ENCODE results near the gene CARMIL1.

Gene CARMIL1

DNA sequence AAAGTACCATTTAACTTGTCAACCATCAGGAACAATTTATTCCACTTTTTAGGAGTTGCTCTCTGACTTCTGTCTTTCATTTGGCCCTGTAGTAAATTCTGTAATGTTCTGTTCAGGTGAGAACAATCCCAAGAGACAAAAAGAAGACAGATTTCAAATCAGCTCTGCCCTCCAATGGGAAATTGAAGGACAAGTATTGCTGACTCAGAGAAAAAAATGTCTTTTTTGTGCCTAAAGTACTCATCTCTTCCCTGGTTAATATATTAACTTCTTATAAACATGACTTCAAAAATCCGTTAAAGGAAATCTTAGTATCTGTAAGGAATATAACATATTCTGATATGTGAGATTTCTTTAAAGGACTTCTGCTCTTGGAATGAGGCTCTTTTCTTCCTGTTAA lies 334.2 kb downstream of the CARMIL1 start:
- no peak for DNase-seq (ENCODE audit: low read depth in 2 of 2)

DNA sequence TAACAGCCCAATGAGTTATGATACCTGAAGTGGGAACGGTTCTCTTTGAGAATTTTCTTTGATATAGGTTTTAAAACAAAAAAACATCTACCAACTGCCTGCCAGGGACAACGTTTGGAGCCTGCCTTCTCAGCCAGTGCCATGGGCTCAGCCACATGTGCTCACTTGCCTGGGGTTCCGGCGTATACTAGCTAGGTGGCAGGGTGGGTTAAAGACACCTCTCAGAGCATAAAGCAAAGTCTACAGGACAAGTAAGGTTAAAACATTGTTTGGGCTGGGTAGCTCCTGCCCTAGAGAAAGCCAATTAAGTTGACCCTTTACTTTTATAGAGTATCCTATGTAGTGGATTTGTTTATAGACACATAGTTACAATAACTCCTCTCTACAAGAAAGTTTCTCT lies 334.9 kb downstream of the CARMIL1 start:
- no peak for DNase-seq (ENCODE audit: low read depth in 2 of 2)

DNA sequence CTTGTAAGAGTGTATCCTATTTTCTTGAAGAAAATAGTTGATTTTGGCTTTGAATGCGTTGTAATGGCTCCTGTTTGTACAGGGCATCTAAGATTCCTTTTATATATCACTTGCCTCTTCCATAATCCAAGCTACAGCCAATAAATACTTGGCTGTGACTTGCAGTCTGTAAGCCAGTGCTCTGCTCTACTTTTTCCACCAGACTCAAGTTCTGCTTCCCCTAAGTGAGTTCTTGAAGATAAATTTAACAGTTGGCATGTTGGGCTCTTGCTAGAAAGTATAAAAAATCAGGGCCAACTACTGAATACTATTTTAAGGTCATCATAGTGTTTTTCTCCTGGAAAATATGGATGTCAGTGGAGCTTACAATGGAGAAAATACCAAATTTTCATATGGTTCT lies 336.3 kb downstream of the CARMIL1 start:
- DNase-seq (ENCODE audit: low read depth in 2 of 2): no peak

DNA sequence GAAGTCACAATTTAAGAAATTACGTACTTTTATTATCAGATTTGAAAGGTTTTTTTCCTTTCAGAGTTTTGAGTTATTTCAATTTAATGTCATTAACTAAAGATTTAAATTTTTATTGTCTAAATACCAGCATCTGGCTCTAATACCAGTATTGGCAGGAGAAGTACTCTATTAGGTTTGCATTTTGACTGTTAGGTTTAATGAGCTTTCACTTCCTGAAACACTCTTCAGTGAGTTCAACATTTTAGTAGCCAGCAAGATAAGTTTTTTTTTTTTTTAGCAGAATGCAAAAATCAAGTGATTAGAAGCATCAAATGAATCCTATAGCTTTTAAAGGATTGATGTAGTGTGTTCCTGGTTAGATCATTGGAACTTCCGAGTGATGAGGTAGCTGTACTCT lies 338.8 kb downstream of the CARMIL1 start:
- DNase-seq (ENCODE audit: low read depth in 2 of 2): no peak

DNA sequence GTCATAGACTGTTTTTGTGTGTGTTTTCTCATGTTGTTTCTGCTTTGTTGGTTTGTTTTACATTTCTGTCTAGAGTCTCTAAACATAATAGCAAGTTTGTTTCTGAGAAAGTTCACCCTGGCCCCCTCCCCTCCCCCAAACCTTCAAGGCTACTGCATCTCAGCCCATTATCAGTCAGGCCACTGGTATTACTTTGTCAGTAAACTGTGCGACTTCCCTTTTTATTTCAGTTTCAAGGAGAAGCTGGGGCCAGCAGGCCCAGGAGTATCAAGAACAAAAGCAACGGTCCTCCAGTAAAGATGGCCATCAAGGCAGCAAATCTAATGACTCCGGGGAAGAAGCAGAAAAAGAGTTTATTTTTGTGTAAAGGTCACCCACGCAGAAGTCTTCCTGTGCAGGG lies 340.0 kb downstream of the CARMIL1 start:
- no peak for DNase-seq (ENCODE audit: low read depth in 2 of 2)

DNA sequence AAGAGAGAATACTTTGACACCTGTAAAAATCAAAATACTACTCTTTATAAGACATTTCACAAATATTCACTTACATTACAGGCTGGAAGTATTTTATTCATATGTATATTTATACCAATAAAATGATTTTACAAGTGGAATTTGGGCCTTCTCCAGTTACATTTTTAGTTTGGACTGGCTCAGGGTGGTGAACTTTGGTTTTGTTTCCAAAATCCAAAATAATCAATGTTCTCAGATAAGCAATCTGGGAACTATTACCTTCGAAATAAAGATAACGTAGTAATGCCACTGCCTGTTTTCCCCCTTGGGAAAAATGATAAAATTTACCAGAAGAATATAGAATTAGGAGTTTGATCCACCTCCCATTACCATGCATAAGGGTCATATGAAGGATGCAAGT lies 341.2 kb downstream of the CARMIL1 start:
- no peak for DNase-seq (ENCODE audit: low read depth in 2 of 2)

DNA sequence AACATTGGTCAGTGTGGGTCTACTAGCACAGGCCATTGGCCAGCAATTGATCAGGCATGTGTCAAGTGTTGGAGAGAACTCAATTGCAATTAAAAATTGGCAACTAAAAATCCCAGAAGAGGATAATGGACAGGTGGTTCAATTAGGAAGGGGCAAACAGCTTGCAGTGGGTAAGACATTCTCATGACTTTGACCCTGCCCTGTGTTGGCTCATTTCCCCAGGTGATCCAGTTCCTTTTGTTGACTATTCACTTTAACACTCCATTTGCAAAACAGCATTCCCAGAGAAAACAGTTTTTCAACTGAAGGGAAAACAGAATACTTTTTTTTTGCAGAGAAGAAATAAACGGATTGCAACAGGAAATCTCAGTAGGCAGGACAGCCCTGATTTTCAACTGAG lies 343.9 kb downstream of the CARMIL1 start:
- DNase-seq (ENCODE audit: low read depth in 2 of 2): no peak

DNA sequence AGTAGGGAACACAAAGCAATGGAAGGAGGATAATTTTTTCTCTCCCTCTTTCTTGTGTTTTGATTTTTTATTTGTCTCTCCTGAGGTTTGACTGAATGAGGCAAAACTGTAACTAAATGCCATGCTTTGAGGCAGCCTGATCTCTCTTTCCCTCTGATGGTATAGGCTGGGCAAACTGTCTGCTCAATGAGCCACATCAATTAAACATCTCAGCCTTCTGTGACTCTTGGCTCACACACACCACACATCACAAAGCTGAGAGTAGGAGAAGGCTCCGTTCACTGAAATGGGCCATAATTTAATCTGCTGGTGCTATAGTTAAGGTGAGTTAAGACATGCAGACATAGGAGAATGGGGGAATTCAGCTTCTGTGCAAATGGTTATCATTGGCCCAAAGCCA lies 344.7 kb downstream of the CARMIL1 start:
- DNase-seq (ENCODE audit: low read depth in 2 of 2): no peak

DNA sequence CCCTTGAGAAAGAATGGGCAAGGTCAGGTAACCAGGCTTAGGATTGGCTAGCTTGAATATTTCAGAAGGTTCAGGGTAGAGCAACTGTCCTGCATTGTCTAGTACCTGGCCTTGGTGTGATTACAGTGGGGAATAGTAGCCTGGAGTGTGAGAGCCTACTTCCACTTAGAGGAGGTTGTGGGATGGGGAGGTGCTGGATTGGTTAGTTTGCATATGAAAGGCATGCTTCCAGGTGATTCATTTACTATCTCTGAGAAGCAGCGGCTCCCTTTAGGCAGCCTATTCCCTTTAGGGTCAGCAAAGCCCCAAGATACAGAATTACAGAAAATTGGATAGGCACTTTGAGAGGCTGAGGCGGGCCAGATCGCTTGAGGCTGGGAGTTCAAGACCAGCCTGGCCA lies 347.8 kb downstream of the CARMIL1 start:
- DNase-seq (ENCODE audit: low read depth in 2 of 2): no peak

DNA sequence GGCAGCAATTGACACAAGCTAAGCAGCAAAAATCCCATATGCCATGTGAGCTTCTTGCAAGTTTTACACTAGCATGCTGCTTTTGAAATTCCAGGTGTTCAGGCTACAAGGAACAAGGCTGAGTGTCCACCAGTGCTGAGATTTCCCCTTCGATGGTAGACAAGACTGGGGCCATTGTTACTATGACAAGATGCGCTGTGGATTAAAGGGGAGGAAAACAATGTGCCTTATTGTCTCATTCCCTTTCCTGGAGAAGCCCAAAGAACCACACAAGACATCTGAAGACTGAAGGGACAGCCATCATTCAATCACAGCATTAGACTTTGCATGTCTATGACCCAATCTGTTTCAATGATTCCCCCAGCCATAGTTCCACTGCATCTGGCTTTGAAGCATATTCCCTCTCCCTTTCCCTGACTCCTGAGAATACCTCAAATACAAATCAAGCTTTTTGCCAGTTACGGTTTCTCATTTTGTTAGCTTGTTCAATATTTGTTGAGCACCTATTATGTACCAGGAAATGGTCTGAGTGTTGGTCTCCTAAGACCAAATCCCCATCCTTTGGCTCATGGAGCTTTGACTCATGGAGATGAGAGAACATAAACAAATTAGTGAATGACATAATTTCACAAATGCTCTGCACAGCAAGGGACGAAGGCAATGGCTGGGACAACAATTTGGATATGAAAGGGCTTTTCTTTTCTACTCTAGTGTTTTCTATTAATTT lies 349.5 kb downstream of the CARMIL1 start:
- DNase-seq (ENCODE audit: low read depth in 2 of 2): no peak

DNA sequence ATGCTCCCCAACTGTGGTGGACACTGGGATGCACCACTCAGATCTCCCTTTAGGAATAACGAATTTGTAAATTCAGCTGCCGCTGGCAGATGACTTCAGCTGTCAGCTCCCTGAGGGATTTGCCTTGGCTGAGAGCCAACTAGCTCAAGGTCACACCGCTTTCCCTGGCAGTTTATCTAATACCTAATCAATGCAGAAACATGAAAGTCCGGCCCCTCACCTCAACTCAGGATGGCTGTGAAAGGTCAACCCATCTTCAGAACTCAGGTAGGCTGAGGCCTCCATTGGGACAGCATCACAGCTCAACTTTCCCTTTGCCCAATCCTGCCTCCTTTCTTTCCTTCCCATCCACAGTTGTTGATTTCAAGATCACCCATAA lies 350.0 kb downstream of the CARMIL1 start:
- DNase-seq (ENCODE audit: low read depth in 2 of 2): no peak

DNA sequence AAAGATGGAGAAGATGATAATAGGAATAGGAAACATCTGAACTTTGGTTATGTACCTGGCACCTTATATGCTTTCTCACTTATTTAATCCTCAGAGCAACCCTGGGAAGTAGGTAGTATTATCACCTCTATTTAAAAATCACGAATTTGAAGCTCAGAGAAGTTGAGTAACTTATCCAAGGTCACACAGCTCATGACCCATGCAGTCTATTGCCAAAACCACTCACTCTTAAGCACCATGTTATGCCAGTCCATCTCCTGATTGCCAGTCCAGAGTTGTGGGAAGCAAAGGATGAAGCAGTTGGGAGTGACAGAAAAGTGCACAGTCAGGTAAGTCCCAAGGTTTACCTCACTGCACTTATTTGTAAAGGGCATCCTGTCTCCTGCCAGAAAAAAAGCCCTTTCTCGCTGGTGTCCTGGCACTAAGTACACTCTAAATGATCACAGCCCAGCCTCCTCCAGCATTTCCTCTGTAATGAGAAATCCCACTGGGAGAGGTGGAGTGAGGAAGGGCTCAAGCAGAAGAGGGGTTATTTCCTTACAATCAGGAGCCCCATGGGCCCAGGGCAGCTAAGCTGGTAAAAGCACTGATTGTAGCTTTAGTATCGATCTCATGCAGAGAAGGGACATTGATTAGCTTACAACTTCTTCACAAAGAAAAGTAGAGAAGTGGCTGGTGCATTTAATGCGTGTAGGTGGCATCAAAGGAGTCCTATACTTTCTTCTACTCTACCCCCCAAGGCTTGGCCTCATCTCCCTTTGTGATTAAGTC lies 351.5 kb downstream of the CARMIL1 start:
- no peak for DNase-seq (ENCODE audit: low read depth in 2 of 2)

DNA sequence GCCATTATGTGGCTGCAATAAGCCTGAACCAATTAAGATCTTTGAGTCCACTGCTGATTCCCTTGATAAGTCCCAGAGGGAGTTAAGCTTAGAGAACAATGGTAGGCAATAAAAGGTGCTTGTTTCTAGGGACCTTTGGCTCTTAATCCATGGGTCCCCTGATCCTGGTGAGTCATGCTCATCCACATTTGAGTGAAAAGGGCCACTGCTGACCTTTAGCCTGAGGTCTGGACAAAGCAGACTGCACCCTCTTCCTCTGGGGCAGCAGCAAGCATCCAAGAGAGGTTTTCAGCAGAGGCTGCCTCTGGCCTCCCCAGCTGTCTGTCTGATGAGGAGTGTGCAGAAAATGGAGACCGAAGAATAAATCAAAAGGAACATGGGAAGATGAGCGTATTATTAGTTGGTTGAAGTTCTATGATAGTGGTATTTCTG lies 356.7 kb downstream of the CARMIL1 start:
- no peak for DNase-seq (ENCODE audit: low read depth in 2 of 2)

DNA sequence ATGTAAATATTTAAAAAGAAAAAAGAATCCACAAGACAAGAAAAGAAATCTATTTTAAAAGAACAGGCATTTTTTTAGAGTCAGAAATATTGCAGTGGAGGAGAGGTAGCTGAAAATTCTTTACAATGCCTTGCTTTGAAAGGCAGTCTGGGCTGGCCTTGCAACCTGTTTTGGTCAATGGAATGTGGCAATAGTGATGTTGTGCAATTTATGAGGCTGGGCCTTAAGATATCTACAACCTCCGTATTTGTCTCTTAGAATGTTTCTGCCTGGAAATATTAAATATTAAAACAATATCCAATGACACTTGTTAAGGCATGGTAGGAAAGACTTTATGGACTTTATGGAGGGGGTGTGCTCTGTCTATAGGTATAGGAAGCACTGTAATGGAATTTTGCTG lies 358.0 kb downstream of the CARMIL1 start:
- DNase-seq (ENCODE audit: low read depth in 2 of 2): no peak

DNA sequence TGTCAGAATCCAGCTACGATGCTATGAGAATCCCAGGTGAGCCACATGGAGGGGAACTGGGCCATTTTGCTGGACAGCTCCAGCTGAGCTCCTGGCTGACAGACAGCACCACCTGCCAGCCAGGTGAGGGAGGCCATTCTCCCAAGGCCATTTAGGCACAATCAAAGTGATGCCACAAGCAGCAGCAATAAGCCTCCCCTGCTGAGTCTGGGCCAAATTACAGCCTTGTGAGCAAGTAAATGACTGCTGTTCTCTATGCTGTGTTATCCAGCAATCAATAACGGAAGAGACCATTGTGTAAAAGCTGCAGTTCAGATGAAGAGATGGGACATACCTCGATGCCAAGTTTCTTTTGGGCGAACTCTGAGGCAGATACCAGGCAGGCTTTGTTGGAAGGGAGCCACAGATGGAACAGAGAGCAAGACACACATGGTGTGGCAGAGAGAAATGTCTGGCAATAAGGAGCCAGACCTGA lies 358.8 kb downstream of the CARMIL1 start:
- no peak for DNase-seq (ENCODE audit: low read depth in 2 of 2)

DNA sequence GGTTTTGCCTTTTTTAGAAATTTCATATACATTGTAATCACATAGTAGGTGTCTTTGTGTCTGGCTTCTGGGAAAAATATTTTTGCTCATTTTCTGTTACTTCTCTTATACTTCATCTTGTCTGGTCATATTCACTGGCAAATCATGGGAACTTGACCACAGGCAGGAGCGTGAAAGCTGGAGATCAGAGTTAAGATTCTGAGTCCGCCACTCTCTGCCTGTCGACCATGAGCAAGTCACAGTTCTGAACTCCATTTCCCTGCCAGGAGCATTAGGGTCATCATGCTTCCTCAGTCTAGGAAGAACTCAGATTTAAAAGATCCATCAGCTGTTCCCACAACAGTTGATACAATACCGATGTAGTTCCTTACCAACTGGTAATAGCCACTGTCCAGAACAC lies 360.5 kb downstream of the CARMIL1 start:
- no peak for DNase-seq (ENCODE audit: low read depth in 2 of 2)

DNA sequence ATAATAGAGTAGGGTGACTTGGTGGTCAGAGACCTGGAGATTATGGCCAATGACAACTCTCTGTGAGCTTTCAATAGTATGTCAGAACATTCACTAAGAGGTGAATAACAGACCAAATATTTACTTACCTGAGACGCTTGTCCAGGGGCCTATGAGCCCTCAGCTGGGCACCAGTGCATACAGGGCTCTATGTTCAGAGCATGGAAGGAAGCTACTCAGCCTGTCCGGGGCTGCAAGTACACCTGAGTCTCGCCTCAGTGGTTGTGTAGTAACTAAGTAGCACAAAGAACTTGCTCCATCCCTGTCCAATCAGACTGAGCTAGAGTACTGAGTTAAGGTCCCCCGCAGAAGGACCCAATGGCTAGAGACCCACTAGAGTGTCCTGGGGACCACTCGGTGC lies 361.3 kb downstream of the CARMIL1 start:
- no peak for DNase-seq (ENCODE audit: low read depth in 2 of 2)

DNA sequence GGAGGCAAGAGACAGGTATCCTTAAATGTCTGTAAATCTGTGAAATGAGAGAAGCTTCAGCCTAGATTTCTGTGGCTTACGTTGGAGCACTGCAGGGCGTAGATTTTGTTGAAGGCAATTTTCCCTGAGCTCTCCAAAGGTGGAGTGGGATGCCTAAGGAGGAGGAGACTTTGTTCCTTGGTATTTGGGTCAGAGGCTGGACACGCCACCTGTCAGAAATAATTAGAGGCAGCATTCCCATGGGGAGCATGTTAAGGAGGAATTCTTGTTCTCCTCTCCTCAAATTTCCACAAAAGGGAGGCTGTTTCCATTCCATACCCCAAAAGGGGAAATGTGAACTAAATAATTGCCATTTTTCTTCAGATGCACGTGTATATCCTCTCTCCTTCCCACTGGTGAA lies 361.7 kb downstream of the CARMIL1 start:
- no peak for DNase-seq (ENCODE audit: low read depth in 2 of 2)

DNA sequence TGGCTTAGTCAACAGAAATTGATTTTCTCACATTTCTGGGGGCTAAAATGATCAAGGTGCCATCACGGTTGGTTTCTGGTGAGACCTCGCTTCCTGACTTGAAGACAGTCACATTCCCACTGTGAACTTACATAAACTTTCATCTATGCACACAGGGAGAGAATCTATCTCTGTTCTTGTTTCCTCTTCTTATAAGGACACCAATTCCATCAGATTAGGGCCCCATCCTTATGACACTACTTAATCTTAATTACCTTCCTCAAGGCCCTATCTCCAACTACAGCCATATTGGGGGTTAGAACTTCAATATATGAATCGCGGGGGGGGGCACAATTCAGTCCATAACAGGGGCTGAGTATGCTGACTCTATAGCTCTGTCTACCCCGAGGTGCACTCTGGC lies 362.2 kb downstream of the CARMIL1 start:
- DNase-seq (ENCODE audit: low read depth in 2 of 2): no peak

DNA sequence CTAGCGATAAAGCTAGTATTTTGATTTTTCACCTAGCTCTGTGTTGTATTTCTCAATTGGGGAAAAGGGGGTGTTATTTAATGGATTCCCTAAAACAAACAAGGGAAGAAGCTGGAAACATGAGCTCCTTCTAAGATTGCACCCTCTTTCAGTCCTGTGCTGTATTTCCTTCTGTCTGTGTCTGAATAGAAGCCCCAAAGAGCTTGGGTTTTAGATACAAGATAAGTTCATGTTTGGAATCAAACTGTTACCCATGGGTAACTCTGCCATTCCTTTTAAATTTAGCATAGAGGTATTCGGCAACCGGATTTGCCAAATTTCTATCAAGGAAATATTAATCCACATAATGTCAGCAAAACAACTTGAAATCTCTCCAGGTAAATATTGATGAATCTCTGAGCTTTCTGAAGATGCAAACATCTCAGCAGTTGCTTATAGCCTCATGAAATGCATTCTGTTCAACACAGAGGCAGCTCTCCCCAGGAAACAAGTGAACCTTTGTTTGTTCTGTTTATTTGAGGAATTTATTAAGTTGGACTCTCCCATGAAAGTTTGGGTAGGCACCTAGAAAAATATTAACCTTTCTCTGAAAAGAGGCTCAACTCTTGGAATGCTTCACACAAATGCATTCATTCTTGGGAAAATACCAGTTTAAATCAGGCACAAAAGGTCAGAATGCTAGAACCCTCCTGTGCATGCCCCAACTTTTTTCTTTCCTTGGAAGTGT lies 362.9 kb downstream of the CARMIL1 start:
- DNase-seq (ENCODE audit: low read depth in 2 of 2): no peak

DNA sequence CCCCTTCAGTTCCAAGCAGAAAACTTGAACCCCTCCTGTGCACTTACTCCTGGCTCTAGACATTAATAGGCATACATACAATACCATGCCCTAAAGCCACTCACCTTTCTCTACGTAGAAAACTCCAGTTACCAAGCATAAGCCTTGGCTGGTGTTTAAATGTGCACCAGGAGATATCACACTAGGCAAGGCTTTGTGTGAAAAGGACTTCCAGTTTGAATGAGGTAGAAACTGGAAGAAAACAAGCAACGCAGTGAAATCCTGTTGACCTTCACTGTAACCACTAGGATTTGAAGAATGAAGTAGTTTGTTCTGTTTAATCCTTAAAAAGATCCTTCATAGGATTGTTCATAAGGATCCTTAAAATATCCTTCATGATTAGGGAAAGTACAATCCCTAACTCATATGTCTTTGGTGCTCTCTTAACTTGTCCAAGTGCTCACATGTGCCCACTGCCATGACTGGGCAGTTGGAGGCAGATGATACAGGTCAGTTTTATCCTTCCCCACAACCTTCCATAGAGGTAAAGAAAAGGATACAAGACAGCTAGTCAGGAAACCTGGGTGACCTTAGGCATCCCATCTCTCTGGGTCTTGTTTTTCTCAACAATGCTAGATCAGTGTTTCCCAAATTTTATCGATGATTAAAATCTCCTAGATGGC lies 363.6 kb downstream of the CARMIL1 start:
- no peak for DNase-seq (ENCODE audit: low read depth in 2 of 2)

DNA sequence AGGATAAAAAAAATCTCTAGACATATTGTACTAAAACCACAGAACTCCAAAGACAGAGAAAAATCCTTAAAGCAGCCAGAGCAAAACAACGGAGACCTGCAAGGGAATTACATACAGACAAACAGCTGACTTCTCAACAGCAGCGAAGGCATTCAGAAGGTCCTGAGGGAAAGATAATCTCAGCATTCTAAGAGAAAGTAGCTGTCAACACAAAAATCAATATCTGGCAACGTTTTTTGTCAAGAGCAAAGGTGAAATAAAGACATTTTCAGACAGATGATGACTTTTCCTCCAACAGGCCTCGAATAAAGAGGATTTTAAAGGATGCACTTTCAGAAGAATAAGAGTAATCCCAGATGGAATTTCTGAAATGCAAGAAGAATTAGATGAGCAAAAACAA lies 366.7 kb downstream of the CARMIL1 start:
- DNase-seq (ENCODE audit: low read depth in 2 of 2): no peak
